IPS-18c (cell line): ENCODE results near the gene REEP3.

Experiments
- H3K4me3 ChIP-seq: 2 replicates; pipeline ENCODE4 v1.7.0; 2013; ENCODE audit warnings: low read depth, mild to moderate bottlenecking, low read length, moderate library complexity; ENCODE audit not compliant: insufficient read depth
- H3K9me3 ChIP-seq: one replicate; pipeline ENCODE4 v1.6.1; 2013; ENCODE audit warnings: mild to moderate bottlenecking, low read length, moderate library complexity; ENCODE audit not compliant: control insufficient read depth, insufficient read depth

REEP3 gene

GRCh38 chr10:63537536-63537935, 16.3 kb downstream of the REEP3 start:
- Histone ChIP-seq H3K4me3 (no peak overlapping the region), H3K9me3 (no peaks in the 10 kb centered on the region)

- Histone ChIP-seq H3K4me3 (no peak overlapping the region), H3K9me3 (no peaks in the 10 kb centered on the region)
Observed at GRCh38 chr10:63539377-63539776, 18.2 kb downstream of the REEP3 start.

- H3K4me3 ChIP-seq, result no peak overlapping the region
- H3K9me3 ChIP-seq, result no peaks in the 10 kb centered on the region
Observed at GRCh38 chr10:63539994-63540393, 18.8 kb downstream of the REEP3 start.

GRCh38 chr10:63542835-63543575, 21.8 kb downstream of the REEP3 start:
- Histone ChIP-seq H3K4me3 (no peak overlapping the region), H3K9me3 (no peaks in the 10 kb centered on the region)

- Histone ChIP-seq H3K4me3 (no peak overlapping the region), H3K9me3 (no peaks in the 10 kb centered on the region)
Observed at GRCh38 chr10:63543576-63543962, 22.4 kb downstream of the REEP3 start.

GRCh38 chr10:63544418-63544817, 23.2 kb downstream of the REEP3 start:
- Histone ChIP-seq H3K9me3 (no peaks in the 10 kb centered on the region), H3K4me3 (no peak overlapping the region)

- Histone ChIP-seq H3K4me3 (no peak overlapping the region), H3K9me3 (no peaks in the 10 kb centered on the region)
Observed at GRCh38 chr10:63547628-63548360, 26.6 kb downstream of the REEP3 start.

- Histone ChIP-seq H3K4me3 (no peak overlapping the region), H3K9me3 (no peaks in the 10 kb centered on the region)
Observed at GRCh38 chr10:63548860-63549259, 27.7 kb downstream of the REEP3 start.

GRCh38 chr10:63549810-63550209, 28.6 kb downstream of the REEP3 start:
- H3K9me3 ChIP-seq, result no peaks in the 10 kb centered on the region
- H3K4me3 ChIP-seq, result no peak overlapping the region

- Histone ChIP-seq H3K9me3 (no peaks in the 10 kb centered on the region), H3K4me3 (no peak overlapping the region)
Observed at GRCh38 chr10:63553031-63553430, 31.8 kb downstream of the REEP3 start.

- no peak overlapping the region for H3K4me3 ChIP-seq
Observed at GRCh38 chr10:63553473-63553872, 32.3 kb downstream of the REEP3 start.

GRCh38 chr10:63554657-63555056, 33.5 kb downstream of the REEP3 start:
- no peak overlapping the region for H3K4me3 ChIP-seq
- no peaks in the 10 kb centered on the region for H3K9me3 ChIP-seq

More at GRCh38 chr10:63553473-63553872, 32.3 kb downstream of the REEP3 start:
- no peaks in the 10 kb centered on the region for H3K9me3 ChIP-seq

GRCh38 chr10:63555330-63555729, 34.1 kb downstream of the REEP3 start:
- Histone ChIP-seq H3K4me3 (no peak overlapping the region), H3K9me3 (no peaks in the 10 kb centered on the region)

GRCh38 chr10:63558132-63558784, 37.1 kb downstream of the REEP3 start:
- no peaks in the 10 kb centered on the region for H3K9me3 ChIP-seq
- no peak overlapping the region for H3K4me3 ChIP-seq

- Histone ChIP-seq H3K9me3 (no peaks in the 10 kb centered on the region), H3K4me3 (no peak overlapping the region)
Observed at GRCh38 chr10:63561341-63561740, 40.1 kb downstream of the REEP3 start.

GRCh38 chr10:63562391-63562790, 41.2 kb downstream of the REEP3 start:
- H3K4me3 ChIP-seq, result no peak overlapping the region

GRCh38 chr10:63562857-63563256, 41.7 kb downstream of the REEP3 start:
- Histone ChIP-seq H3K9me3 (no peaks in the 10 kb centered on the region), H3K4me3 (no peak overlapping the region)

More at GRCh38 chr10:63562391-63562790, 41.2 kb downstream of the REEP3 start:
- no peaks in the 10 kb centered on the region for H3K9me3 ChIP-seq

- H3K9me3 ChIP-seq, result no peaks in the 10 kb centered on the region
- H3K4me3 ChIP-seq, result no peak overlapping the region
Observed at GRCh38 chr10:63563623-63564022, 42.4 kb downstream of the REEP3 start.
